K562 (cell line): ENCODE data around the gene PUS10. TPM values are rescaled to one million over a fixed set of nuclear protein-coding genes. Genes with fewer than 3 reads are reported as not detected.

ENCODE experiments used
- ATAC-seq: fragments of 200-7000 bp; cut with Tn5 transposase; 3 replicates; pipeline ENCODE4 v1.9.1; 2020; ENCODE audit warnings: moderate library complexity
- BruUV-seq: library from RNA; stranded (reverse); fragments of 400-500 nt; replicated peaks from 2 replicates; lab custom pipeline; 2021; lab: Mats Ljungman, UMichigan
- CTCF ChIA-PET: fragments of 300-600 bp; formaldehyde crosslinking; extraction: SDS; loops from one replicate; lab custom pipeline; 2021; ENCODE audit warnings: low intra/inter-chr PET ratio; lab: Yijun Ruan, JAX
- POLR2A ChIA-PET: fragments of 300-600, 350-650 bp; sonication (Branson Sonifier 250); formaldehyde crosslinking; extraction: SDS; loops from one replicate; lab custom pipeline; 2021; ENCODE audit warnings: antibody characterized with exemption, inconsistent platforms; lab: Yijun Ruan, JAX
- DNase-seq, 4 experiments: peaks; one replicate each; pipeline versions ENCODE4 v3.0.0 to v3.0.0-alpha.2; 2011 to 2018; ENCODE audit warnings: low spot score in 3 of 4, mixed read lengths in 3 of 4; ENCODE audit errors: extremely low read depth in 1 of 4
- FAIRE-seq: peaks from 2 replicates; lab custom pipeline; 2011; peaks lifted over from hg19 to GRCh38; lab: Jason Lieb, UNC
- H2AFZ ChIP-seq: 2 replicates; pipeline ENCODE4 v1.6.0; 2011; ENCODE audit warnings: low read depth, low read length, control low read depth, inconsistent platforms
- H3K27ac ChIP-seq: fragments of 200-600 bp; 3 replicates; pipeline ENCODE4 v1.8.0; 2011; ENCODE audit warnings: low read depth, mild to moderate bottlenecking, control low read depth, inconsistent platforms, low read length, moderate library complexity, mixed read lengths; ENCODE audit errors: extremely low read depth
- H3K27me3 ChIP-seq, 2 experiments: fragments of 300-600 bp in 1 of 2; 2 replicates in 1 of 2; 3 replicates in 1 of 2; pipeline versions ENCODE4 v1.6.0 to v1.8.0; 2011; ENCODE audit warnings: inconsistent platforms in 2 of 2, low read length in 2 of 2, mild to moderate bottlenecking in 1 of 2, mixed read lengths in 1 of 2, moderate library complexity in 1 of 2; ENCODE audit not compliant: control insufficient read depth in 2 of 2, insufficient read depth in 2 of 2
- H3K36me3 ChIP-seq: fragments of 300-600 bp; 3 replicates; pipeline ENCODE4 v1.8.0; 2011; ENCODE audit warnings: mild to moderate bottlenecking, low read length, inconsistent platforms; ENCODE audit not compliant: control insufficient read depth, insufficient read depth
- H3K4me1 ChIP-seq, 2 experiments: fragments of 200-600 bp in 1 of 2; replicated peaks in 1 of 2; 2 replicates in 1 of 2; 3 replicates in 1 of 2; pipeline versions ENCODE4 v1.5.1 to v1.8.0; 2011; ENCODE audit warnings: inconsistent platforms in 2 of 2, low read length in 2 of 2, mild to moderate bottlenecking in 1 of 2, mixed read lengths in 1 of 2, moderate library complexity in 1 of 2; ENCODE audit not compliant: control insufficient read depth in 2 of 2, insufficient read depth in 2 of 2
- H3K4me2 ChIP-seq: 2 replicates; pipeline ENCODE4 v1.6.1; 2011; ENCODE audit warnings: low read length, control low read depth, inconsistent platforms, mixed read lengths; ENCODE audit not compliant: insufficient read depth
- H3K4me3 ChIP-seq: fragments of 200-600 bp; sonication (generic), shearing (Covaris generic); 2 replicates; pipeline ENCODE4 v1.5.1; 2016; ENCODE audit warnings: control low read depth, inconsistent platforms
- H3K79me2 ChIP-seq: fragments of 200-600 bp; 3 replicates; pipeline ENCODE4 v1.8.0; 2011; ENCODE audit warnings: low read length, inconsistent platforms; ENCODE audit not compliant: control insufficient read depth, insufficient read depth
- H3K9ac ChIP-seq, 2 experiments: 2 replicates each; pipeline versions ENCODE4 v1.6.0 to v1.6.1; 2011; ENCODE audit warnings: low read depth in 2 of 2, low read length in 2 of 2, control low read depth in 1 of 2, inconsistent platforms in 1 of 2, mild to moderate bottlenecking in 1 of 2, mixed read lengths in 1 of 2; ENCODE audit not compliant: insufficient read depth in 1 of 2
- H3K9me1 ChIP-seq: one replicate; pipeline ENCODE4 v1.6.0; 2011; ENCODE audit warnings: inconsistent platforms, mild to moderate bottlenecking, low read length, moderate library complexity; ENCODE audit not compliant: control insufficient read depth, insufficient read depth
- H3K9me3 ChIP-seq: replicated peaks from 2 replicates; pipeline ENCODE4 v1.5.1; 2011; ENCODE audit warnings: low read depth, low read length, inconsistent platforms; ENCODE audit not compliant: control insufficient read depth, insufficient read depth
- H4K20me1 ChIP-seq: replicated peaks from 2 replicates; pipeline ENCODE4 v1.6.1; 2011; ENCODE audit warnings: low read length, inconsistent platforms, mixed read lengths; ENCODE audit not compliant: control insufficient read depth, insufficient read depth
- C11orf30 ChIP-seq: fragments of 450-650 bp; IDR thresholded peaks from 2 replicates; pipeline ENCODE4 v1.6.1; 2016; ENCODE audit warnings: low read depth, mild to moderate bottlenecking
- GABPA ChIP-seq: fragments of 200-800 bp; sonication (Bioruptor generic); conservative IDR thresholded peaks from 2 replicates; pipeline ENCODE4 v1.6.1; 2016; ENCODE audit warnings: low read depth, missing genetic modification characterization, missing compliant biosample characterization
- GATAD2A ChIP-seq: fragments of 450-650 bp; IDR thresholded peaks from 2 replicates; pipeline ENCODE4 v1.6.1; 2017
- HNRNPL ChIP-seq: fragments of 200-400 bp; formaldehyde crosslinking; IDR thresholded peaks from 2 replicates; pipeline ENCODE4 v1.6.1; 2017; ENCODE audit warnings: low read depth, mild to moderate bottlenecking, low read length
- IFI16 ChIP-seq: fragments of 250-450 bp; sonication (Bioruptor Pico); IDR thresholded peaks from 2 replicates; pipeline ENCODE4 v2.1.2; 2022; ENCODE audit warnings: mild to moderate bottlenecking, inconsistent platforms
- KLF13 ChIP-seq: fragments of 450-650 bp; IDR thresholded peaks from 2 replicates; pipeline ENCODE4 v1.6.1; 2016; ENCODE audit warnings: missing genetic modification characterization, low read depth, mild to moderate bottlenecking, missing compliant biosample characterization, moderate library complexity, borderline replicate concordance
- MAFF ChIP-seq: IDR thresholded peaks from 2 replicates; pipeline ENCODE4 v1.6.1; 2012; ENCODE audit warnings: low read length, improper control_type of control experiment
- MAFG ChIP-seq: fragments of 450-650 bp; conservative IDR thresholded peaks from 2 replicates; pipeline ENCODE4 v1.6.1; 2016; ENCODE audit warnings: missing genetic modification characterization, missing compliant biosample characterization
- SOX6 ChIP-seq: fragments of 450-650 bp; IDR thresholded peaks from 2 replicates; pipeline ENCODE4 v1.6.1; 2014; ENCODE audit warnings: mild to moderate bottlenecking
- TRIM24 ChIP-seq, 2 experiments: fragments of 450-650 bp; IDR thresholded peaks; 2 replicates each; pipeline ENCODE4 v1.6.1; 2016
- XRCC5 ChIP-seq: fragments of 200-400 bp; formaldehyde crosslinking; IDR thresholded peaks from 2 replicates; pipeline ENCODE4 v1.6.1; 2017; ENCODE audit warnings: low read depth, mild to moderate bottlenecking, low read length
- ZNF175 ChIP-seq: fragments of 200-800 bp; sonication (Bioruptor generic); IDR thresholded peaks from 2 replicates; pipeline ENCODE4 v1.6.1; 2016; ENCODE audit warnings: low read depth, mild to moderate bottlenecking, missing genetic modification characterization, missing compliant biosample characterization
- ZNF316 ChIP-seq: fragments of 450-650 bp; IDR thresholded peaks from 2 replicates; pipeline ENCODE4 v1.6.1; 2016
- ZNF431 ChIP-seq: sonication (generic); formaldehyde crosslinking; IDR thresholded peaks from 2 replicates; pipeline ENCODE4 v1.8.0; 2022; ENCODE audit warnings: mild to moderate bottlenecking, missing genetic modification reagents
- in situ Hi-C: fragments of 300-500 bp; cut with MboI; formaldehyde crosslinking; loops from 4 replicates; pipeline ENCODE4 v1.15.0; 2018; ENCODE audit warnings: inconsistent platforms, mixed read lengths
- intact Hi-C: fragments of 100-400 bp; cut with micrococcal nuclease; formaldehyde crosslinking; loops from 2 replicates; pipeline ENCODE4 v1.14.2; 2022
- polyA plus RNA-seq, 8 experiments: library from polyadenylated mRNA; depleted of rRNA in 4 of 8; stranded (reverse) in 5 of 8; unstranded in 3 of 8; fragments of >200 nt; fragmentation: Nextera tagmentation in 2 of 8; fragmentation: Illumina TruSeq in 1 of 8; extraction: Ambion mirVana in 2 of 8; extraction: Trizol in 1 of 8; gene quantifications; 2 replicates each; pipeline versions ENCODE4 v1.2.1 to v1.2.3, GENCODE V29; 2011 to 2014; ENCODE audit warnings: inconsistent platforms in 1 of 8, missing spikeins in 1 of 8
- total RNA-seq, 7 experiments: library from RNA; depleted of rRNA in 6 of 7; stranded (reverse); fragments of >200 nt in 6 of 7; fragmentation: Illumina TruSeq in 2 of 7; extraction: Trizol in 2 of 7; gene quantifications; 2 replicates each; pipeline versions ENCODE4 v1.2.1 to v1.2.3, GENCODE V29; 2011 to 2021; ENCODE audit warnings: low replicate concordance in 1 of 7
- TF ChIP-seq, protein P1 (sequence below): fragments of 250-450 bp; sonication (Bioruptor Pico); IDR thresholded peaks from 2 replicates; pipeline ENCODE4 v1.8.0; 2021; ENCODE audit warnings: borderline replicate concordance, mild to moderate bottlenecking, moderate library complexity; ENCODE audit not compliant: poor library complexity, severe bottlenecking
- TF ChIP-seq, protein P2 (sequence below): fragments of 250-450 bp; sonication (Bioruptor Pico); IDR thresholded peaks from 2 replicates; pipeline ENCODE4 v1.6.1; 2021; ENCODE audit warnings: mild to moderate bottlenecking

PUS10 gene
- total and polyA plus RNA-seq, 9 of the 15 experiments (the other 6 are each of a cell fraction or from before 2014, with no cell fraction given) = 5.0 to 10.7 (median 7.6) TPM

DNA sequence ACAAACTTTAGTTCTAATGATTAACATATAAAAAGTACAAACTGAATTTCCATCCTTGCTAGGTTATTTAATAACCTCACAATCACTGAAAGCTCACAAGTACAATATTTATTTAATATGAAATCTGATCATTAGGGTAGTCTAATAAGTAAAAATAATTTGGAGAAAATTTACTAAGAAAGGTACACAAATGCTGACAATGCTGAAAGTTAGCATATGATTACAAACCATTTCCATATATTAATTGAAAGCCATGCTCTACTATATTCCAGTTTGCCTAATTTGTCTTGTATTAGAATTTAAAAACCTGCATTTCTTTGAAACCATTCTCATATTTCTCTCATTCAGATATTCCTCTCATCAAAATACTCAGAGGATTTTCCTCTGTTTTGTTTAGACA is 8.7 kb downstream of the PUS10 start:
- Histone ChIP-seq H3K27ac (no peak overlapping the region), H3K9me1 (no peaks in the 10 kb centered on the region), H3K9me3 (no peaks in the 10 kb centered on the region), H2AFZ (no peak overlapping the region), H3K9ac (no peak overlapping the region), H3K79me2 (no peaks in the 10 kb centered on the region)
- intact Hi-C loops = no loop called here
- no peak for TF ChIP-seq SOX6
- no peak for TF ChIP-seq ZNF431
- 0 out of 2 replicates have a peak, but pooled peaks have one; percentile 15 for TF ChIP-seq MAFG (tag)
- TF ChIP-seq, protein P1, sequence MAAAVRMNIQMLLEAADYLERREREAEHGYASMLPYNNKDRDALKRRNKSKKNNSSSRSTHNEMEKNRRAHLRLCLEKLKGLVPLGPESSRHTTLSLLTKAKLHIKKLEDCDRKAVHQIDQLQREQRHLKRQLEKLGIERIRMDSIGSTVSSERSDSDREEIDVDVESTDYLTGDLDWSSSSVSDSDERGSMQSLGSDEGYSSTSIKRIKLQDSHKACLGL (CRISPR knock-in tag) = no peak
- TF ChIP-seq, protein P2, sequence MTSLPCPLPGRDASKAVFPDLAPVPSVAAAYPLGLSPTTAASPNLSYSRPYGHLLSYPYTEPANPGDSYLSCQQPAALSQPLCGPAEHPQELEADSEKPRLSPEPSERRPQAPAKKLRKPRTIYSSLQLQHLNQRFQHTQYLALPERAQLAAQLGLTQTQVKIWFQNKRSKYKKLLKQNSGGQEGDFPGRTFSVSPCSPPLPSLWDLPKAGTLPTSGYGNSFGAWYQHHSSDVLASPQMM (CRISPR knock-in tag) = no peak
- TF ChIP-seq ZNF175 (CRISPR knock-in tag) = no peak
- no peak for TF ChIP-seq KLF13
- peak; percentile 21; the same call in 1 of the 2 replicates for TF ChIP-seq MAFF
- TF ChIP-seq XRCC5 = no peak
- TF ChIP-seq C11orf30 = peak; percentile 70
- no peak for TF ChIP-seq HNRNPL
- TF ChIP-seq IFI16 (CRISPR knock-in tag) = no peak
- TF ChIP-seq ZNF316 = peak; percentile 85
- no peak for TF ChIP-seq GATAD2A
- TF ChIP-seq TRIM24 (IDR thresholded peaks at IDR 0.05) = no peak
- TF ChIP-seq GABPA (tag) = no peak
- TF ChIP-seq, all 486 proteins: peak for 4
- ATAC-seq (no peak), DNase-seq (no peak), FAIRE-seq (no peak)
- ChIA-PET POLR2A (no interaction called here), CTCF (no interaction called here)
- H3K36me3 ChIP-seq = peaks cover 3% of the 10 kb centered on the region; the same call in 1 of the 3 replicates
- H4K20me1 ChIP-seq = no peaks in the 10 kb centered on the region
- H3K27me3 ChIP-seq = no peaks in the 10 kb centered on the region
- BruUV-seq = no TSS peak
- no peak overlapping the region for H3K4me2 ChIP-seq
- H3K4me3 ChIP-seq = no peak overlapping the region
- no peaks in the 10 kb centered on the region; a peak in 1 of 5 replicates for H3K4me1 ChIP-seq
- in situ Hi-C loops = no loop called here
